PFSK-1 (cell line): ENCODE results near the gene MAPK4.

Experiments used
- FOXP2 ChIP-seq: optimal IDR thresholded peaks from 2 replicates; pipeline ENCODE3; 2011; ENCODE audit warnings: borderline replicate concordance, control low read depth, inconsistent platforms; ENCODE audit not compliant: insufficient read depth; ENCODE audit errors: extremely low read length, extremely low read depth
- POLR2AphosphoS5 ChIP-seq: IDR thresholded peaks from 2 replicates; pipeline ENCODE4 v1.6.1; 2012; ENCODE audit warnings: low read depth, mild to moderate bottlenecking, control low read depth, low read length, moderate library complexity
- REST ChIP-seq, 2 experiments: IDR thresholded peaks; 2 replicates each; pipeline versions ENCODE4 v1.6.1 to v1.8.0; 2011 to 2012; ENCODE audit warnings: low read depth in 2 of 2, low read length in 2 of 2, control low read depth in 1 of 2, inconsistent platforms in 1 of 2, mild to moderate bottlenecking in 1 of 2, moderate library complexity in 1 of 2; ENCODE audit not compliant: insufficient read depth in 1 of 2
- SIN3A ChIP-seq: IDR thresholded peaks from 2 replicates; pipeline ENCODE4 v1.6.1; 2012; ENCODE audit warnings: mild to moderate bottlenecking, low read length, moderate library complexity, borderline replicate concordance; ENCODE audit not compliant: insufficient read depth
- TAF1 ChIP-seq: IDR thresholded peaks from 2 replicates; pipeline ENCODE4 v1.6.1; 2012; ENCODE audit warnings: low read length, control low read depth, borderline replicate concordance; ENCODE audit not compliant: insufficient read depth

MAPK4 gene

GRCh38 chr18:50611529-50611941 is 51.6 kb downstream of the MAPK4 start:
- TF ChIP-seq TAF1 = no peak
- no peak for TF ChIP-seq REST (IDR thresholded peaks at IDR 0.05; ENCODE audit: insufficient read depth in 1 of 2, low read depth in 2 of 2, low read length in 2 of 2)
- TF ChIP-seq POLR2AphosphoS5 = no peak
- TF ChIP-seq FOXP2 = no peak
- no peak for TF ChIP-seq SIN3A

GRCh38 chr18:50614838-50615237 is 55.0 kb downstream of the MAPK4 start:
- TF ChIP-seq SIN3A (no peak), POLR2AphosphoS5 (no peak), FOXP2 (no peak), REST (IDR thresholded peaks at IDR 0.05; ENCODE audit: insufficient read depth in 1 of 2, low read depth in 2 of 2, low read length in 2 of 2) (no peak), TAF1 (no peak)

GRCh38 chr18:50616484-50617048 is 56.7 kb downstream of the MAPK4 start:
- TF ChIP-seq FOXP2 (no peak), TAF1 (no peak), REST (IDR thresholded peaks at IDR 0.05; ENCODE audit: insufficient read depth in 1 of 2, low read depth in 2 of 2, low read length in 2 of 2) (no peak), POLR2AphosphoS5 (no peak), SIN3A (no peak)

GRCh38 chr18:50619861-50620275 is 60.0 kb downstream of the MAPK4 start:
- TF ChIP-seq TAF1 (no peak), REST (IDR thresholded peaks at IDR 0.05; ENCODE audit: insufficient read depth in 1 of 2, low read depth in 2 of 2, low read length in 2 of 2) (no peak), POLR2AphosphoS5 (no peak), FOXP2 (no peak), SIN3A (no peak)

GRCh38 chr18:50620319-50620718 is 60.4 kb downstream of the MAPK4 start:
- TF ChIP-seq REST (IDR thresholded peaks at IDR 0.05; ENCODE audit: insufficient read depth in 1 of 2, low read depth in 2 of 2, low read length in 2 of 2) (no peak), TAF1 (no peak), FOXP2 (no peak), POLR2AphosphoS5 (no peak), SIN3A (no peak)
